HG02678 (cell line): ENCODE measurements around the gene GABRG3.

Experiments used
- ATAC-seq: cut with Tn5 transposase; IDR thresholded peaks from one replicate; pipeline ENCODE4 v1.9.1; 2021; ENCODE audit warnings: mild to moderate bottlenecking, moderate library complexity; ENCODE audit not compliant: unreplicated experiment

Gene GABRG3

DNA sequence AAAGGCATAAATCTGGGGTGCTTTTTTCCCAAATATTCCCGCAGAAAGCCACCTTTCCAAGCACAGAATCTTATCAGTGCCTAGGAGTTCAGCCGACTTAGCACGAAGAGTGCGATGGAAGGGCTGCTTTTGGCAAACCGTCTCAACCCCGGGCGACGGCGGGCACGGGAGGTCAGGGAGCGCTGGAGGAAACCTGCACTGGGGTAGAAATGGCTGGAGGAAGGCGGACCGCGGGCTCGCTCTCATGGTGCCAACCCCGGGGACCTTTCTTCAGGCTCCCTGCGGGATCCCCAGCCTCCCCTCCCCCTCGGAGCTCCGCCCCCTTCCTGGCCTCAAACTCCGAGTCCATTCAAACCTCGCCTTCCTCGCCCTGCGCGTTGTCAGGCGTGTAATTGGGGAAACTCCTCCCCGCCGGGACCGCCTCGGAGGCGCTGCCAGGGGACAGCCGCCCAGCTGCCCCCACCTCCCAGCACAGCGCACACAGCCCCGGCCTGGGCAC is at the start of gene GABRG3:
Gene GABRG3, plus strand, starts transcription at position 470 of the 499 bp plus-strand sequence.
- no peak for ATAC-seq

DNA sequence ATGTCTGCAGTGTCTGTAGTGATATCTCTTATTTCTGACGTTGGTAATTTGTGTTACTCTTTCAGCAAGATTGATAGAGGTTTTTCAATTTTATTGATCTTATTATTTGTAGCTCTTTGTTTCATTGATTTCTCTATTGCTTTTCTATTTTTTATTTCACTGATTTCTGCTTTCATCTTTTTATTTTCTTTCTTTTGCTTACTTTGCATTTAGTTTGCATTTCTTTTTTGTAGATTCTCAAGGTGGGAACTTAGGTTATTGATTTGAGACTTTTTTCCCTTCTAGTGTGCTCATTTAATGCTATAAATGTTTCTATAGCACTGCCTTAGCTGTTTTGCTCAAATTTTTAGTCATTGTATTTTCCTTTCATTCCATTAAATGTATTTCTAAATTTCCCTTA is 49.5 kb upstream of the GABRG3 start:
- no peak for ATAC-seq

DNA sequence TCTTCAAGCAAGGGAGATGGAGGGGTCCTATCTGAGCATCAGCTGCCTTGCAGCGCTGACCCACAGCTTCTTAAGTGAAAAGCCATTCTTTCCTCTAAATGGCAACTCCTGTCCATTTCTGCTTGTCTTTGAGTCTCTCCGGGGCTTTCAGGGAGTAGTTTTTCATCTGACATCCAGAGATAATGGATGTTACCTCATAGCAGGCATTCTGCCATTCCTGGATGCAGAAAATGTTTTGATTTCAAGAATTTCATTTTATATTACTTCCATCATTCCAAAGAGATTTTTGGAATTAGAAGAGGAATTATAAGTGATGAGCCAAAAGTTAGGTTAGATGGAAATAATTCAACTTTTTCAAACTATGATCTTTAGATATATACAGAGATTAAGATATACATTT is 44.9 kb upstream of the GABRG3 start:
- ATAC-seq: no peak

DNA sequence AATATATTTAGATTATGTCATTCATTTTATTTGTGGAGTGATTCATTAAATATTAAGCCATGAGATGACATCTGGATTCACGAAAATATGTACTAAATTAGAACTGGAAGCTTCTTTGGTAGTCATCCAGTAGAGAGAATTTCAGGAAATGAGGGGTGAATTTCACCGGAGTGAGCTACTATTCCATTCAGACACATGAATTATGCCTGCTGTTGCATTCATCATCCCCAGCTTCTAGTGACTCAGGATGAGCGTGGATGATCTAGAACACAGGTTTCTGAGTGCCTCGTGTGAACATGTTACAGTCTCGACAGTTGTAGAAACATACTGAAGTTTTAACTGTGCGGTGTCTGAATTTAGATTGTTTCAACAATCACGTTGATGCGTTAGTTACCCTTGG is 42.9 kb upstream of the GABRG3 start:
- ATAC-seq: no peak

DNA sequence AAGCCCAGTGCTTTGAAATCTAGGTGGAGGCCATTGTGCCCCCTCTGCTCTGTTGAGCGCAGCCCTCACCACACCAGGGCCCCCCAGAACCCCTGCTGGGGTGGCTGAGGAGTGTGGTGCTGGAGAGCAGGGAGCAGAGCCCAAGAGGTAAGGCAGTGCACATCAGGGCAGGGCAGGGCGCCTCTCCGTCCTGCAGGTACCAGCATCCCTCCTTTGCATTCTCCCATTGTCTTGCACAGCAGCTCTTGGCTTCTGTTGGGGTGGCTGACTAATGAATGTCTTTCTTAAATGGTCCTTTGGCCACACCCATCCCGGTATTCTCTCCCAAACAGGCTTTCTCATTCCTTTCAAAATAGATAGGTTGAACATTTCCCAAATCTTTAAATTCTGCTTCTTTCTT is 41.4 kb upstream of the GABRG3 start:
- ATAC-seq: no peak

DNA sequence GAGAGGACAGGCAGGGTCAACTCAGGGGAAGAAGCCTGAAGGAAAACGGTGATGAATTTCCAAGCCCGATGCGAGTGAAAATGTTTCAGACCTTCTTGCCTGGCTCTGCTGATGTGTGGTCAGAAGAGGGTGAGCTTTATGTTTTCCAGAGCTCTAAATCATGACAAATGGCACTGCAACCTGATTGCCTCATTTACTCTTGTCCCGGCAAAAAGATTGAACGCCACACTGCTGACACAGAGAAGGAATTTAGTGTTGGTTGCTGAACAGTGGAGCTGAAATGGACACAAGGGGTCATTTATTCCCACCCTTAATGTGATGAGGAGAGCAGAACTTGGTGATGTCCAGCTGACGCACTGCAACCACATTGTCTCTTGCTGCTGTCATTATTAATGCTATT is 36.1 kb upstream of the GABRG3 start:
- ATAC-seq: no peak

DNA sequence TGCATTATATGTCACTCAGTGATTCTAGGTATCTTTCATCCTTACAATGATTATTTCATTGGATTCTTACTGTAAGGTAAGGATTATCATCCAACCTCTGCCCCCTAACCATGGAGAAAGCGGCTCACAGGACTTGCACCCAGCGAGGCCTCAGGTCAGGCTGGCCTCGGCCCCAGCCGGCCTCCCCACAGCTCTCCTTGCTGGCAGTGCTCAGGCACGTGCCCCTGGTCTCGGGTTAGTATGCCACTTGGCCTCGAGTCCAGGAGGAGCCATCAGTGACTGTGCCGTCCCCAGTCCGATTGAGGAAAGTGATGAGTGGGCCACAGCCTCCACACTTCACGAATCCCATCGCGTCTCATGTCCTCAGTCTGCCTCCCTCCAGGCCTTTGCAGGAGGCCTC is 35.7 kb upstream of the GABRG3 start:
- no peak for ATAC-seq

DNA sequence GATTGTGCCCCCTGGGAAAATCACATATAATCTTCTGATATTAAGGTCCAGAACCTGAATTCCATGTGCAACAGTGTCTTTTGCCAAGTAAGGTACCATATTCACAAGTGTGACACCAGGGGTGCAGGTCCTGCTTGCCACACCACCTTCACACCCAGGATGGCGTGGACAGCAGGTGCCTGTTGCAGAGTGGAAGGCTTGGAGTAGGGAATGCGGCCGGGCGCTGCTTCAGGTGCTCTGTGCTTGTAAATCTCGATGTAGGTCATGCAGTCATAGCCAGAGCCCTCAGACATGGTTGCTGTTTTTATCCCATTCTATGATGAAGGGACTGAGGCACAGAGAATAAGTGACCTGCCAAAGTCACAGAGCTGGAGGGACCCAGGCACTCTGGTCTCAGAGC is 34.5 kb upstream of the GABRG3 start:
- ATAC-seq: no peak

DNA sequence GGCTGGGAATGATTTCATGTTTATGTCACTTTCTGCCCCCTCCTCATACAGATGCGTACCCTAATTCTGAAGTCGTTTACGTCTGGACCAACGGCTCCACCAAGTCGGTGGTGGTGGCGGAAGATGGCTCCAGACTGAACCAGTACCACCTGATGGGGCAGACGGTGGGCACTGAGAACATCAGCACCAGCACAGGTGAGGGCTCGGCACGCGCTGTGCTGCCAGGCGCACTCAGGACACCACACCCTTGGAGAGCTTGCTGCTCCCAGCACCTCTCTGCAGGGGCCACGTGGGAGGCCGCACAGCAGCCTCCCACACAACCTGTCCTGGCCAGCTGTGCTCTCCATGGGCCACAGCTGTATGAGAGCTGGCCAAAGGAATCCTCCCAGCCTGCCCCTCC is 33.8 kb upstream of the GABRG3 start:
- no peak for ATAC-seq

DNA sequence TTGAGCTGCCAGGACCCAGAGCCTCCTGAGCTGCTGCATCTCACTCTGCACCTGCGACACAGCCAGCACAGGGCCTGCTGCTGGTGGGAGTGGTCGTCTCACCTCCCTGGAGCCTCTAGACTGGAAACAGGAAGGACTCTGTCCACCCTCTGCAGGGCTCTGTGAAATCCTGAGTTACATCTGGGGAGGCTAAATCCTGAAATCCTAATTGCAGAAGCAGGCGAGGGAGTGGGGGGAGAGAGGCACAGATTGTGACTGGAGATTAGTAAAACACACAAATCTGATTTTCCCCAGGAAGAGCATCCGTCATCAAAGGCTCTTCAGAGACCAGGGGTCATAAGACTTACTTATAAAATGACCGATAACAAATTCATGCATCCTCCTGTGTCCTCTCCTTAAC is 31.6 kb upstream of the GABRG3 start:
- ATAC-seq: no peak

DNA sequence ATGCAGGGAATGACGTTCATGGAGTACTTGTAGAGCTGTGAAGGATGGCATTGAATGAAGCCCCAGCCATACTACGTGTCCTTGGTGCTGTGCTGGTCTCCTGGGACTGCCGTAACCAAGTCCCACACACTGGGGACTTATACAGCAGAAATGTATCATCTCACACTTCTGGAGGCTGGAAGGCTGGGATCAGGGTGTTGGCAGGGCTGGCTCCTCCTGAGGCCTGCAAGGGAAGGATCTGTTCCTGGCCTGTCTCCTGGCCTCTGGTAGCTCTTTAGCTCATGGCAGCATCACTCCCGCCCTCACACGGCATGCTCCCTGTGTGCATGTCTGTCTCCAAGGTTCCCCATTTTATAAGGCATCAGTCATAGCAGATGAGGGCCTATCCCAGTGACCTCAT is 29.5 kb upstream of the GABRG3 start:
- no peak for ATAC-seq

DNA sequence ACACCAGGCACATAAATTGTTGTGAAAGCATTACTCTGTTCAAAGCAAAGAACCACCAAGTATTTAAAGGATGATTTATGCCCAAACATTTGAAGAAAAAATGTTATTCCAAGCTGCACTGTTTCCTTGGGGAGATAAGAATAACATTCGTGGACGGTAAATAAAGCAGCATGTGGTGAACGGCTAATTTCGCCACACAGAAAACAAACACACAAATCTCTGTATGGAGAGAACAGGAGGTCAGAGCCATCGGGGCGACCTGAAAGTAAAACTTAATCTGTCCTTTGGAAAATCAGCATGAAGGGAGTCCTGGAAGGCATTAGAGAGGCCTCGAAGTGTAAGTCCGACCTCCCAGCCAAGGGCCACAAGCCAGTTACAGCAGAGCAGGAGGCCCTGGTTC is 27.1 kb upstream of the GABRG3 start:
- ATAC-seq: no peak

DNA sequence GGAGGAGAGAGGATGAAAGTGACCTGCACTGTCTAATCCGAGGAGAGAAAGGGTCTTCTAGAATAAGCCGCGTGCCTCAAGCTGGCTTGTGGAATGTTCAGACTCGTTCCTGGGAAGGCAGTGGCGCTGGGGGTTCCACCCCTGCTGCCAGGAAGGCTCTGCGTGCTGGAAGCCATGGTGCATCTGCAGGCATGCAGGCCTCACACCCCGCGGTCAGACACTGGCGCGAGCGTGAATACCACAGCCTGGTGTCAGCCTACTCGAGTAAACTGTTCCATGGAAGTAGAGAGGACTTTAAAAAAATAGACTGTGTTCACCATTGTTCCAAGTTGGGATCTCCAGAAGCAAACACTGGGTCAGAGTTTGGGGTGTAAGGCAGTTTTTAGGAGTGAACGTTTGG is 25.9 kb upstream of the GABRG3 start:
- ATAC-seq: no peak

DNA sequence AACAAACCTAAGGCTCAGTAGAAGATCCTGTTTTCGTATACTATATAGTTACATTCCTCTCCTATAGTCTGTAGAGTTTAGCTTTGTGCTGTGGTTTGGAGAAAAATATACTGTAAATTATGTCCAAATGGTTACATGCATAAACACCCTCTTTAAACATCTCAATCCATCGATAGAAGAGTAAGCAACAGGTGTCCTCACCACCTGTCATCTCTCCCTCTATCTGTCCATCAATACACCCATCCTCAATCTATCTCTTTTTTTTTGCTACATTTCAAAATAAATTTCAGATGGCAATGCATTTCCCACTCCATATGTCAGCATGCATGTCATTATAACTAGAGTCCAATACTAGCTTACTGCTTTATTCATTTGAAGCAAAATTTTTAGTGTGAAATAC is 21.0 kb upstream of the GABRG3 start:
- ATAC-seq: no peak

DNA sequence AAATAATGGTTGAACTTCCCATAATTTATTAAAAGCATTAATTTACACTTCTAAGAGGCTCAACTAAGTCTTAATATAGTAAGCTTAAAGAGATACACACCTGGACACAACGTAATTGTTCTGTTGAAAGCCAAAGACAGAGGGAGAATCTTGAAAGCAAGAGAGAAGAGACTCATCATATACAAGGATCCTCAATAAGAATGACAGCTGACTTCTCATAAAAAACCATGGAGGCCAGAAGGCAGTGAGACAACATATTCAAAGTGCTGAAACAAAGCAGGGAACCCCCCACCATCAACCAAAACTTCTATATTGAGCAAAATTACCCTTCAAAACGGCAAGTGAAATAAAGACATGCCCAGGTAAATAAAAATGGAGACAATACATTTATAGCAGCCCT is 16.6 kb upstream of the GABRG3 start:
- no peak for ATAC-seq

DNA sequence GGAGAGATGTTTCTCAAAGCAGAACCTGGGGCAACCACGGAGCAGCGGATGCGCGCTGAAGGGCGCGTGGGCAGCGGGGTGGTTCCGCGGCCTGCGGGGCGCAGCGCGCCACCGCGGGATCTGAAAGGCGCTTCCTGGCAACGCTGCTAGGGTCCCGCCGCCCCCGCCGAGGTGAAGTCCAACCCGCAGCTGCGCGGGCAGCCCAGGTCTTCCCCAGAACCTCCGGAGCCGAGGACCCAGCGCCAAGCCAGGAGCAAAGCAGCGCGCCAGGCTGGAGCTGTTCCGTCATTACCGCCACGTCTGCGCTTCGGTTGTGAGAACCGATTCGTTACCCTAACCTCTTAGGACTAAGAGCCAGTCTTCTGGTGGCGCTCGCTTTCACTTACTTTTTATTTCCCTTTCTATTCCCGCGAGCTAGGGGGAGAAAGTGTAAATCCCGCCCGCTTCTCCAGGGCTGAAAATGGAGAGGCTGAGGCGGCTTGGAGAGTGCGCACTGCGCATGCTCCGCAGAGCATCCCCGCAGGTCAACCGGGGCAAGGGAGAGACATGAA is 3.2 kb upstream of the GABRG3 start:
- ATAC-seq: no peak

DNA sequence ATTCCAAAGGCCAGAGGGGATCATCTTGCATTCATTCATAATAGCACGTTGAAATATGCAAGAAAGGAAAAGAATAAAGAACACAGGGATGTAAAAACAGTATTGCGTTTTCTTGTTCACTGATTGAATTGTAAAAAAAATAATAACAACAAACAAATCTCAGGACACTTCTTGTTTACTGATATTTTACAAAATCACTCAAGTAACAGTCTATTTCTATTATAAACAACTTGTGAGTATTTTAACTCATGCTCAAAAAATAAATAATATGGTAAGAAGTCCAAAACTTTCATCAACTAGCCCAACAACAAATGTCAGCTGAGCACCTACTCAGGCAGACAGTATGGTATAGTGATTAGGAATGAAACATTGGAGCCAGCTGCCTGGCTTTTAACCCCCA is 2.2 kb upstream of the GABRG3 start:
- no peak for ATAC-seq

DNA sequence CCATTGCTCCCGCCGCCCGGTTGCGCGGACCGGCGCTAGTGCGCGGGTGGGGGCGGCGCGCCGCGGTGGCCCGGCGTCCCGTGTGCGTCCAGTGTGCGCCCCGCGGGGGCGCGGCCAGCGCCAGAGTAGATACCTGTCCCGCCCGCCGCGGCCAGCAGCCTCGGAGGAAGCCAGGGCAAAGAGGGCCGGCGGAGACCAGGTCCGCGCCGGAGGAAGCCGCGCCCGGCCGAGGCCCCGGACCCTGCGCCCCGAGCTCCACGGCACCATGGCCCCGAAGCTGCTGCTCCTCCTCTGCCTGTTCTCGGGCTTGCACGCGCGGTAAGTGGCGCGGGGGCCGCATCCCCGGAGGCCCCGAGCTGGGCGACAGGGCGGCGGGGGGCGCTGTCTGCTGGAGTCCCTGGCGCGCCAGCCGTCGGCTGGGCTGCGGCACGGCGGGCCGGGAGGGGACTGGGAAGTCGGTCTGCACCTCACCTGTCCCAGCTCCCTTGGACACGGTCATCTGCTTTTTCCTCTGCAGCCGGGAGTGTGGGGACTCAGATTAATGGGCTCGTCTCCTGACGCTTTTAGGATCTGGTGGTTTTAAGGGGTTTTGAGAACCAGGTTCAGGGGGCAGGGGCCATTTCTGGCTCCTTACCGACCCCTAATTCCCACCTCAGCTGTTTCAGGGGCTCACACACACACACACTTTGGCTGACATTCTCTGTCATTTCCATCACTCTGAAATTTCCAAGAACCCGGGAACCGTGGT is 464 bp downstream of the GABRG3 start:
- no peak for ATAC-seq

DNA sequence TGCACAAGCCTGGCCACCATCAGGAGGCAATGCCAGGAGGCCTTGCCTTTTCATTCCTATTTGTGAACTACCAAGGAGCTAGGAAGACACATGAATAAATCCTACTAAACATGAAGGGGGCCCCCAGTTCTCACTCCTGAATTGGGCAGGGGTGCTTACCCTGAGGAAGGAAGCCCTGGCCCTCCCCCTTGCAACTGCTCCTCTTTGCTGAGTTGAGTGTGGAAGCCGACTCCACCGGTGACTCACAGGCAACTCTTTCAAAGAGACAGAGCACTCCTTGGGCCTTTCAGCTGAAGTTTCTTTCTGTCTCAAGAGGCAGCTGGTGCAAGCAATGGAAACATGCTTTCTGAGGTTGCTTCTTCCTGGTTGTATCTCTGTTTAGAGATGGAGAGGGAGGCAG is 1.7 kb downstream of the GABRG3 start:
- ATAC-seq: no peak

DNA sequence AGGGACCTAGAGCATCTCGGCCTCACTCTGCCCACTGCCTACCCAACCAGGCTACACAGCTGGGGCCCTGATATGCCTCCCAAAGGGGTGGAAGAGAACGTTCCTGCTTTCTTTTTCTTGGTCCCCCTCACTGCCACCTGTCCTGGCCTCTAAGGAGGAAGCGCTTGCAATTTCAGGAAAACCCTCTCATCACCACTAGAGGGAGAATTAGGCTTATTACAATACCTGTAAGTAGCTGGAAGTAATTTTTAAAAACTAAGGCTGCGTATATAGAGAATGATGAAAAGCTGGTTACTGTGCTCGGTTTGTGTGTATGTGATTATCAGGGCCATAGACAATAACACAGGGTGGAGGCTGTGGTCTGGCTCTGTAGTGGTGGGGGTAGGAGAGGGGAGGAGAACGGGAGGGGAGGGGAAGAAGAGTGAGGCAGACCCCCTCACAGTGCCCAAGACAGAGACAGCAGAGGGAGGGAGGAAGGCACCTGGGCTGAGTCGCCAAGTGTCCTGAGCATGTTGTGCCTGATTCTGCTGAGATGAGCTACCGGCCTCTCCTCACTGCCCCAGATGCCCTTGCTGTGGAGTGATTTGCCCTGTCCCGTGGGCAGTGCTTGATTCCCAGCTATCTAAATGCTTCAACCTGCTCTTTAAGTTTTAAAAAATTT is 3.3 kb downstream of the GABRG3 start:
- ATAC-seq: no peak

DNA sequence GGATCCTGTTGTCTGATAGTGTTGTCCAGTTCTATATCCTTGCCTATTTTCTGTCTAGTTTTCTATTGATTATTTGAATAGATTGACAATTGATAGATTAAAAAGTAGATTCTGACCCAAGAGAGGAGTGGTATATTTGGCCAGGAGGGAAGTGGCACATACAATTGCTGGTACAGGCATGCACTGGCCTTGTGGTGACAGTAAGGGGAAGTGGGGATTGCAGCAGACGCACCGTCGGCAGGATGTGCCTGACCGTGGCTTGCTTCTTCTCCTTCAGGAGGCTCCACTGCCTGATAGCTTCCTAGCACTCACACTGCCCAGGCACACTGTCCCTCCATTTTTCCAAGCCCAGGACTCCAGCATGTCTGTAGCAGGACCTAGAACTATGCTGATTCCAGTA is 10.5 kb downstream of the GABRG3 start:
- ATAC-seq: no peak

DNA sequence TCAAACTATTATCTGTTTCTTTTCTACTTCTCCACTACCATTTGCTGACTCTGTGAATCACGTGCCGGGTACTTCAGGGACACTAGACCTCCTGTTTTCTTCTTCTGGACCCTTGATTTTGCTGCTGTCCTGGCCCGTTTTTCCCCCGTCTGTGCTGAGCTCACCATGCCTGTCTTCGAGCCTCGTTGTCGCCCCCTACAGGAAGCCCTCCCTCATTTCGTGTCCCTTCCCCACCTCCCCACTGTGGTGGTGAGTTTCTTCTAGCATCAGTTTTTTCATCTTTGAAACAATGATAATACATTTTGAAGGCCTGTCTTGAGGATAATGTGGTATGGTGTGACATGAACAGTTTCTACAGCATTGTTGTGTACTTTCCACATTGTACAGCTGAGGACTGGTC is 12.8 kb downstream of the GABRG3 start:
- no peak for ATAC-seq
